ENCODE data around the gene DCDC2C.

DCDC2C gene

GRCh38 chr2:3776311-3776710, 72.9 kb downstream of the DCDC2C start:
- no peaks in the 10 kb centered on the region for H3K36me3 ChIP-seq (replicated peaks; ENCODE audit: low read depth, low read length)
- TF ChIP-seq CTCF (IDR thresholded peaks at IDR 0.05; ENCODE audit: low read depth, low read length), result no peak
- no peak for TF ChIP-seq EZH2phosphoT487 (IDR thresholded peaks at IDR 0.05; ENCODE audit: low read depth)
- no peak overlapping the region for H3K27ac ChIP-seq (ENCODE audit: low read length)
- H3K4me1 ChIP-seq (ENCODE audit: low read length), result no peaks in the 10 kb centered on the region
- H3K4me2 ChIP-seq (ENCODE audit: low read length), result no peak overlapping the region
- H3K27me3 ChIP-seq (ENCODE audit: low read depth, low read length), result peaks cover 6% of the 10 kb centered on the region; the same call in 1 of the 2 replicates
- H3K9ac ChIP-seq (ENCODE audit: low read length), result no peak overlapping the region
- no peaks in the 10 kb centered on the region for H3K9me3 ChIP-seq (ENCODE audit: insufficient read depth, low read length)
- no peak overlapping the region for H3K4me3 ChIP-seq (ENCODE audit: low read length)
- no peaks in the 10 kb centered on the region for H3K79me2 ChIP-seq (ENCODE audit: low read length)
- H4K20me1 ChIP-seq (ENCODE audit: insufficient read depth, low read length), result no peaks in the 10 kb centered on the region
- H2AFZ ChIP-seq (ENCODE audit: low read depth, low read length), result no peak overlapping the region

GRCh38 chr2:3777966-3778365, 74.6 kb downstream of the DCDC2C start:
- Histone ChIP-seq H3K9ac (ENCODE audit: low read length) (no peak overlapping the region), H3K4me1 (ENCODE audit: low read length) (no peaks in the 10 kb centered on the region), H3K9me3 (ENCODE audit: insufficient read depth, low read length) (no peaks in the 10 kb centered on the region), H3K27me3 (ENCODE audit: low read depth, low read length) (peaks cover 6% of the 10 kb centered on the region; the same call in 1 of the 2 replicates), H2AFZ (ENCODE audit: low read depth, low read length) (no peak overlapping the region), H4K20me1 (ENCODE audit: insufficient read depth, low read length) (no peaks in the 10 kb centered on the region), H3K4me2 (ENCODE audit: low read length) (no peak overlapping the region), H3K79me2 (ENCODE audit: low read length) (no peaks in the 10 kb centered on the region), H3K4me3 (ENCODE audit: low read length) (no peak overlapping the region), H3K27ac (ENCODE audit: low read length) (no peak overlapping the region), H3K36me3 (replicated peaks; ENCODE audit: low read depth, low read length) (no peaks in the 10 kb centered on the region)
- TF ChIP-seq EZH2phosphoT487 (IDR thresholded peaks at IDR 0.05; ENCODE audit: low read depth) (no peak), CTCF (IDR thresholded peaks at IDR 0.05; ENCODE audit: low read depth, low read length) (no peak)

GRCh38 chr2:3778851-3779495, 75.6 kb downstream of the DCDC2C start:
- Histone ChIP-seq H3K36me3 (replicated peaks; ENCODE audit: low read depth, low read length) (no peaks in the 10 kb centered on the region), H3K79me2 (ENCODE audit: low read length) (no peaks in the 10 kb centered on the region), H3K4me1 (ENCODE audit: low read length) (no peaks in the 10 kb centered on the region), H4K20me1 (ENCODE audit: insufficient read depth, low read length) (no peaks in the 10 kb centered on the region), H3K27me3 (ENCODE audit: low read depth, low read length) (peaks cover under 1% of the 10 kb centered on the region; the same call in 1 of the 2 replicates), H3K9me3 (ENCODE audit: insufficient read depth, low read length) (no peaks in the 10 kb centered on the region), H3K27ac (ENCODE audit: low read length) (no peak overlapping the region), H3K4me2 (ENCODE audit: low read length) (no peak overlapping the region), H3K4me3 (ENCODE audit: low read length) (no peak overlapping the region), H3K9ac (ENCODE audit: low read length) (no peak overlapping the region), H2AFZ (ENCODE audit: low read depth, low read length) (no peak overlapping the region)
- TF ChIP-seq CTCF (IDR thresholded peaks at IDR 0.05; ENCODE audit: low read depth, low read length) (no peak), EZH2phosphoT487 (IDR thresholded peaks at IDR 0.05; ENCODE audit: low read depth) (no peak)

- Histone ChIP-seq H3K9ac (ENCODE audit: low read length) (no peak overlapping the region), H4K20me1 (ENCODE audit: insufficient read depth, low read length) (no peaks in the 10 kb centered on the region), H3K4me1 (ENCODE audit: low read length) (no peaks in the 10 kb centered on the region), H3K27me3 (ENCODE audit: low read depth, low read length) (no peaks in the 10 kb centered on the region; the same call in 1 of the 2 replicates), H3K79me2 (ENCODE audit: low read length) (no peaks in the 10 kb centered on the region), H3K27ac (ENCODE audit: low read length) (no peak overlapping the region), H3K9me3 (ENCODE audit: insufficient read depth, low read length) (no peaks in the 10 kb centered on the region), H2AFZ (ENCODE audit: low read depth, low read length) (no peak overlapping the region), H3K36me3 (replicated peaks; ENCODE audit: low read depth, low read length) (no peaks in the 10 kb centered on the region), H3K4me2 (ENCODE audit: low read length) (no peak overlapping the region), H3K4me3 (ENCODE audit: low read length) (no peak overlapping the region)
- TF ChIP-seq EZH2phosphoT487 (IDR thresholded peaks at IDR 0.05; ENCODE audit: low read depth) (no peak), CTCF (IDR thresholded peaks at IDR 0.05; ENCODE audit: low read depth, low read length) (no peak)
These were observed 76.2 kb downstream of the DCDC2C start for GRCh38 chr2:3779496-3780049.
